HG03280 (cell line): ENCODE results near the gene FOXRED2.
"Not testable (repeated sequence)": the region's sequence is repeated elsewhere in the genome, so short reads cannot be mapped to it uniquely, and the experiment has no call there.

ENCODE experiments used
- ATAC-seq: cut with Tn5 transposase; IDR thresholded peaks from one replicate; pipeline ENCODE4 v1.9.1; 2021; ENCODE audit warnings: mild to moderate bottlenecking, moderate library complexity; ENCODE audit not compliant: unreplicated experiment

FOXRED2 gene

GRCh38 chr22:36506637-36507517, at the start of gene FOXRED2:
TSS of gene FOXRED2 (minus strand) at chr22:36507040. CDS start at chr22:36506422, 618 bp downstream.
- ATAC-seq, result peak; percentile 85

GRCh38 chr22:36554098-36554497, 47.3 kb upstream of the FOXRED2 start:
- no peak for ATAC-seq

DNA sequence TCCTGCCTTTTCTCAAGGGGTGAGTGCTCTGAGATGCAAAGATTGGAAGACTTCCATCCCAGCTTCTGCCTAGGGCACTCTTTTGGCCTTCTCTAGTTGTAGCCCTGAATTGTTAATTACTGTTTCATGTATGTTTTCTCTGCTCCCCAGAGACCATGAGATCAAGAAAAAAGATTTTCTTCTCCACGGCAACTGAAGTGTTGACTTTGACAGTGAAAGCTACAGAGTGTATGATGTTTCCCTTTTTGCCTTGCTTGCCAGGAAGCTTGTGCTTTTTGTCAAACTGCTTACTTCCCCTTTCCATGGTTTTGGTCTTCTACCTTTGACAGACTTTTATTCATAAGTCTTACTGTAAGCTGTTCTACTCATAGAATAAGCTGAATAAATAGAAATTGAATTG, 45.4 kb upstream of the FOXRED2 start:
- no peak for ATAC-seq

GRCh38 chr22:36550701-36551495, 44.1 kb upstream of the FOXRED2 start:
- ATAC-seq, result no peak

DNA sequence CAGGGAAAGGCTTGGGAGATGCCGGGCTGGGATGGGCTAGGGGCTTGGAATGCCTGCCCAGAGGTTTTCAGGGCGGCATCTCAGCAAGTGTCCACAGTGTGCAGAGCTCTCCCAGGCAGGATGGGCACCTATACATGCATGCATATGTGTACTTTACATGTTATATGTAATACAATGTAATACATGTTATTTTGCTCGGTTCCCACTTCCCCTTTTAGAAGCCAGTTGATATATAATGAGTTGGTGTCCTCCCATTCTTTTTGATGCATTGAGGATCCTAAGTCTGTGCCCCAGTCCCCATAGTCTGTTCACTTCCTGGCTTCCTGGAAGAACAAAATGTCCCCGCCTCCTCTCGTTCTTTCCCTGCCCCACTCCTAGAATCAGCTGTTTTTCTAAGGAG, 42.2 kb upstream of the FOXRED2 start:
- ATAC-seq, result no peak

- ATAC-seq, result no peak
Observed at GRCh38 chr22:36548606-36549005, 41.8 kb upstream of the FOXRED2 start.

DNA sequence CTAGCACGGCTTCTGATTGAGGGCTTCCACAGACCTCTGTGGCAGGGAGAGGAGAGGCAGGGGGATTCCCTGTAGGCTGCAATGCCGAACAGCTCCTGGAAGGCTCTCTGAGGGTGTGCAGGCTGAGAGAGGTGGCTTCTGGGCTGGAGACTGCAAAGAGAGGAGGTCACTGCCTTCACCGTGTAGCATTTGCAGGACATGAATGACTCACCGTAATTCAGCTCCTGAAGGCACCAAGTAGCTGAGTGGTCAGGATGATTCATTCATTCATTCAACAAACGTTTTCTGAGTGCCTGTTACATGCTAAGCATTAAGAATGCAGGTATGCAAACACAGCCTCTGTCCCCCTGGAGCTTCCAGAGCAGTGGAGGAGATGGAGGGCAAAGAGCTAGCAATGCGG, 40.1 kb upstream of the FOXRED2 start:
- no peak for ATAC-seq

DNA sequence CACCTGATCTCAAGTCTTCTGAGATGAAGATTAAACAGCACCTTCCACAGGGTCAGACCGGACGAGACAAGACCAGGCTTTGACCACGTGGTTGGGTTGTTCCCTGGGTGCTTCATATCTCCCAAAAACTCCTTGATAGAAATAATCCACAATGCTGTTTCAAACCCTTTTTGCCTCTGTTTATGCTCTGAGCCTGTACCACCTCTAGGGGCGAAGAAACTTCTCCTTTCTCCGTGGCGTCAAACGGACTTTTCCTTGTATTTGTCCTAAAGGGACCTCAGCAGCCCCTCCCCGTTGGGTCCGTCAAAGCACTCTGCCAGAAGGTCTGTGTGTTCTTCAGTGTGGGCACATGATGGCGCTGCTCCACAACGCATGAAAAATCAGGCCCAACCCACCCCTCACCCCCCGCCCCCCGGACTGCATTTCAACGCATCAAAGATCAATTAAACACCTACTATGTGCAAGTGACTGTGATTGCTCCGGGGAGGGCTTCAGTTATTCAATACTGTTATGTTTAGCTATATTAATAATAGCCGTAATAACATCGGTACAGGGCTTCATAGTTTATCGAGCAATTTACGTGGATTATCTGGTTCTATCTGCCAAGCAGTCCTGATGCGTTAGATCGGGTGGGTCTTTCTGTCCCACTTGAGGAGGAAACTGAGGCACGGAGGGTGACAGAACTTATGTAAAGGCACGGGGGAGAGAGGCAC, 39.4 kb upstream of the FOXRED2 start:
- ATAC-seq, result no peak

GRCh38 chr22:36544107-36544620, 37.3 kb upstream of the FOXRED2 start:
- ATAC-seq, result no peak

- no peak for ATAC-seq
Observed at GRCh38 chr22:36541831-36542411, 35.1 kb upstream of the FOXRED2 start.

DNA sequence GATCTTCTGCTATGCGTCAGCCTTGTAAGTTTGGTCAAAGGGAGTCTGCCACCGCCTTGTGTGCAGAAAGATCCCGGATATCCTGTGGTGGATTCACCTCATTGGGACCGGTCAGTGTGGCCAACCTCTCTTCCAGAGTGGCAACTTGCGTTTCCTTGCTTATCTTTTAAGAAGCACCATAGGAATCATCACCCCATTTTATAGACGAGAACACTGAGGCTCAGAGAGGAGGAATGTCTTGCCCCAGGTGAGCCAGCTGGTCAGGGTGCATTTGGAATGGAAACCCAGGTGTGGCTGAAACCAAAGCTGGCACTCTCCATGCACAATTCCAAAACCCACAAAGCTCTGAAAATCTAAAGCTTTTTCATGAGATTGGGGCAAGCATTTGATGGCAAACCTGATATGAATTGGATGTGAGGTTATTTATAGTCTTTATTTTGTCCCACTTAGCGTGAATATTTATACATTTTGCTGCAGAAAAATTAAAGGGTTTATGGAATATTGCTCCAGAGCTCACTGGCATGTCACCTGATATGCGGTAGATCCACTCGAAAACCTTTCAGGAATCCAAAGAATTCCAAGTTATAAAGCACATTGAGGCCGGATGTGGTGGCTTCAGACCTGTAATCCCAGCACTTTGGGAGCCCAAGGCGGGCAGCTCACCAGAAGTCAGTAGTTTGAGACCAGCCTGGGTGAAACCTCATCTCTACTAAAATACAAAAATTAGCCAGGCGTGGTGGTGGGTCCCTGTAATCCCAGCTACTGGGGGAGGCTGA, 34.2 kb upstream of the FOXRED2 start:
- ATAC-seq, result no peak

DNA sequence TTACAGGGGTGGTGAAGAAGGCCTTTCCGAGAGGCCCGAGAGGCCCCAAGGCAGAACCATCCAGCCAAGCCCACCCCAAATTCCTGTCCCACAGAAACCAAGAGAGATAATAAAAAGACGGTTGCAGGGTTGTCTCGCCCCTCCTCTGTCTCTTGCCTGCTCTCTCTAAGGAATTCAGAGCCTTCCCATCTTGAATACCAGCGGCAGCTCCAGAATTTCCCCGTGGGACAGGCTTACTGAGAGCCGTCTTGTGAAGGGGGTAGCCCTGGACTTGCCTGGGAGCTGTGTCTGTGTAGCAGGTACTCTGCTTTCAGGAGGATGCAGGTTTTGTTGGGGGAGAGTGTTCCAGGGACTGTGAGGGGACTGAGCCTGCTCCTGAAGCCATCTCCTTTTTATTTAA, 31.7 kb upstream of the FOXRED2 start:
- ATAC-seq, result no peak

- no peak for ATAC-seq
Observed at GRCh38 chr22:36536717-36537116, 29.9 kb upstream of the FOXRED2 start.

DNA sequence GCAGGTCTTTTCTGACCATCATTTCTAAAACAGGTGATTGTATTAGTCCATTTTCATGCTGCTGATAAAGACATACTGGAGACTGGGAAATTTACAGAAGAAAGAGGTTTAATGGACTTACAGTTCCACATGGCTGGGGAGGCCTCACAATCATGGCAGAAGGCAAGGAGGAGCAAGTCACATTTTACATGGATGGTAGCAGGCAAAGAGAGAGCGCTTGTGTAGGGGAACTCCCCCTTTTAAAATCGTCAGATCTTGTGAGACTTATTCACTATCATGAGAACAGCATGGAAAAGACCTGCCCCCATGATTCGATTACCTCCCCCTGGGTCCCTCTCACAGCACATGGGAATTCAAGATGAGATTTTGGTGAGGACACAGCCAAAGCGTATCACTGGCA, 26.5 kb upstream of the FOXRED2 start:
- ATAC-seq, result not testable (repeated sequence)

DNA sequence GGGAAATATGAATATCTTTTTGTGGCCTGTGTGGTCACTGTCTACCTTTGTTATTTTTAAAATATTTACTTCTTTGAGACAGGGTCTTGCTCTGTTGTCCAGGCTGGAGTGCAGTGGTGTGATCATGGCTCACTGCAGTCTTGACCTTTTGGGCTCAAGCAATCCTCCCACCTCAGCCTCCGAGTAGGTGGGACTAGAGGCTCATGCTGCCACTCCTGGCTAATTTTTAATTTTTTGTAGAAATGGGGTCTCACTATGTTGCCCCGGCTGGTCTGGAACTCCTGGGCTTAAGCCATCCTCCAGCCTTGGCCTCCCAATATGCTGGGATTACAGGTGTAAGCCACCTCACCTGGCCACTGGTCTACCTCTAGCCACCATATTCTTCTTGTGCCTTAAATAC, 25.6 kb upstream of the FOXRED2 start:
- ATAC-seq, result no peak

DNA sequence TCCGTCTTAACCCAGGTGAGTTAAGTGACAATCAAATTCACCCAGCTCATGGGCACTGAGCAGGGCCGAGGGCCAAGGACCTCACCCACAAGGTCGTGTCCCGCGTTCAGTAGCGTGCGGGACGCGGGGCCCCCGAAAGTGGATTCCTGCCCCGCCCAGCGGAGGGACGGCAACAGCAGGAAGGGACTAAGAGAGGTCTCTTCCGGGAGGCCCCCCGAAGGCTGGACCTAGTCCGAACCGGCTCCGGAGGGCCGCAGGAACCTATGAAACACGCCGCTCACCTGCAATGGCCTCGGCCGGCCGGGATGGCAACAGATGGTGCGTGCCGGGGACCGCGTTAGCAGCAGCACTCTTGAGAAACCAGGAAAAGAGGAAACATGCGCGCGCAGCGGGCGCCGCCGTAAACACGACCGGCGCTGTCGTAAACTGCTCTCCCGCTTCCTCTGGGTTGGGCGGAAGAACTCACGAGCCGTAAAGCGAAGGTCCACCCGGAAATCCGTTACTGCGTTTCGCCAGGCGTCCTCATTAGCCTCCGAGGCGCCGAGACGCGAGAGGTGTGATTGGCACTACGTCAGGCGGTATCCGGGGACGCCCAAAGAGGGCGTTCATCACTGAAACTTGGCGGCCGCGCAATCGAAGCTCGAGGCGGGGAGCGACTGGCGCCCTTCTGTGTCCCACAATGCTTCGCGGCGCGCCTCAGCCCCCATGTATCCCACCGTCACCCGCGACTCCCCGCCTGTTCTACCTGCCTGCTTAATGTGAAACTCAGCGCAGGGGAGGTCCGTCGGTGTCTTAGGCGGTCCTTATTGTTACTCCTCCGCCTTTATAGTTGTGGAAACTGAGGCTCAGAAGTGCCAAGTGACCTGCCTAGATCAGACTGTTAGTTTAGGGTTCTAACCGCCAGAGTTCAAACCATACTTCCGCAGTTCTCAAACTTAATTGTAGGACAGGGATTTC, 22.2 kb upstream of the FOXRED2 start, which contains the start of gene EIF3D:
Gene EIF3D, minus strand, starts transcription at position 372 of the 957 bp plus-strand sequence. CDS start 3,045 bp downstream, outside the sequence.
- ATAC-seq, result peak; percentile 92

DNA sequence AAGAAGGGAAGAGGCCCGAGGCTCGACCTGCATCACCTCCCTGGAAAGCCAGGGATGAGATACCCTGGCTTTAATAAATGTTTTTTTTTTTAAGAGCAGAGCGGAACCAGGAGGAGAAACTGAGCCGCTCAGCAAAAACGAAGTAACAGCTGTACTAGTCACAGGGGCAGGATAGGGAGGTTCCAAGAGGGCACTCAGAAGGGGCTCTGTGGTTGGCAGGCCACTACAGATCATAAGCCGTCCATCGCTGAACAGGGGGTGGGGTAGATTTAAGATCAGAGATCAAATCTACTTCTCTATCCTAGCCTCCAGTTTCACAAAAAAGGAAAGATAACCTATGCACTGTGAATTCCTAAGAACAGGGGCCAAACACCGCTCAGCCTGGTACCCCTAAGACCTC, 21.5 kb upstream of the FOXRED2 start:
- ATAC-seq, result no peak

DNA sequence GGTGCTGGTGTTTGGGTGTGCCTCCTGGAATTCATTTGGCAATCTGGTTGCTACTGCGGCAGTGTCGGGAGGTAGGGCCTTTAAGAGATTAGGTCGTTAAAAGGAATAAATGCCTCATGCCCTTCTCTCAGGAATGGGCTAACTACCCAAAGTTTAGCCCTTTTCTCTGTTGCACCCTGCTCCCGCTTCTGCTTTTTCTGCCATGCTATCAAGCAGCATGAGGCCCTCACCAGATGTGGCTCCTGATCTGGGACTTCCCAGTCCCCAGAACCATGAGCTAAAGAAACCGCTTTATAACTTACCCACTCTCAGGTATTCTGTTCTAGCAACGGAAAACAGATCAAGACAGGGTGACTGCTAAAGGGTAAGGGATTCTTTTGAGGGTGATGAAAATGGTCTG, 15.8 kb upstream of the FOXRED2 start:
- ATAC-seq, result no peak

- no peak for ATAC-seq
Observed at GRCh38 chr22:36520423-36520822, 13.6 kb upstream of the FOXRED2 start.
